RWPE2 (cell line): Measurements from ENCODE around the gene MRM1.
"Not testable (repeated sequence)": the region's sequence is repeated elsewhere in the genome, so short reads cannot be mapped to it uniquely, and the experiment has no call there.

Source experiments
- ATAC-seq: fragments of 200-7000 bp; cut with Tn5 transposase; 3 replicates; pipeline ENCODE4 v1.9.1; 2021; ENCODE audit warnings: low read depth
- DNase-seq: peaks from one replicate; pipeline ENCODE4 v3.0.0-alpha.2; 2020; ENCODE audit warnings: low spot score
- H3K27ac ChIP-seq: fragments of 450-650 bp; 2 replicates; pipeline ENCODE4 v1.5.1; 2017; ENCODE audit warnings: mild to moderate bottlenecking; ENCODE audit not compliant: poor library complexity, severe bottlenecking
- H3K27me3 ChIP-seq: fragments of 250-450 bp; sonication (Bioruptor Pico); 2 replicates; pipeline ENCODE4 v1.5.1; 2021; ENCODE audit warnings: mild to moderate bottlenecking, moderate library complexity; ENCODE audit not compliant: insufficient read depth, poor library complexity, severe bottlenecking
- H3K36me3 ChIP-seq: fragments of 250-450 bp; sonication (Bioruptor Pico); 2 replicates; pipeline ENCODE4 v1.5.1; 2020; ENCODE audit warnings: low read depth, mild to moderate bottlenecking, moderate library complexity
- H3K4me1 ChIP-seq: fragments of 250-450 bp; sonication (Bioruptor Pico); 2 replicates; pipeline ENCODE4 v1.5.1; 2021; ENCODE audit warnings: mild to moderate bottlenecking, moderate library complexity; ENCODE audit not compliant: insufficient read depth, poor library complexity, severe bottlenecking
- H3K4me3 ChIP-seq: fragments of 250-450 bp; sonication (Bioruptor Pico); 2 replicates; pipeline ENCODE4 v1.5.1; 2021; ENCODE audit warnings: mild to moderate bottlenecking, moderate library complexity; ENCODE audit not compliant: severe bottlenecking
- H3K9me3 ChIP-seq: fragments of 250-450 bp; sonication (Bioruptor Pico); 2 replicates; pipeline ENCODE4 v1.5.1; 2021; ENCODE audit warnings: mild to moderate bottlenecking, moderate library complexity; ENCODE audit not compliant: severe bottlenecking
- TF ChIP-seq, protein P1 (sequence below): fragments of 450-650 bp; IDR thresholded peaks from one replicate; pipeline ENCODE4 v1.5.1; 2017; ENCODE audit warnings: mild to moderate bottlenecking, moderate library complexity; ENCODE audit not compliant: poor library complexity, severe bottlenecking

Gene MRM1

DNA sequence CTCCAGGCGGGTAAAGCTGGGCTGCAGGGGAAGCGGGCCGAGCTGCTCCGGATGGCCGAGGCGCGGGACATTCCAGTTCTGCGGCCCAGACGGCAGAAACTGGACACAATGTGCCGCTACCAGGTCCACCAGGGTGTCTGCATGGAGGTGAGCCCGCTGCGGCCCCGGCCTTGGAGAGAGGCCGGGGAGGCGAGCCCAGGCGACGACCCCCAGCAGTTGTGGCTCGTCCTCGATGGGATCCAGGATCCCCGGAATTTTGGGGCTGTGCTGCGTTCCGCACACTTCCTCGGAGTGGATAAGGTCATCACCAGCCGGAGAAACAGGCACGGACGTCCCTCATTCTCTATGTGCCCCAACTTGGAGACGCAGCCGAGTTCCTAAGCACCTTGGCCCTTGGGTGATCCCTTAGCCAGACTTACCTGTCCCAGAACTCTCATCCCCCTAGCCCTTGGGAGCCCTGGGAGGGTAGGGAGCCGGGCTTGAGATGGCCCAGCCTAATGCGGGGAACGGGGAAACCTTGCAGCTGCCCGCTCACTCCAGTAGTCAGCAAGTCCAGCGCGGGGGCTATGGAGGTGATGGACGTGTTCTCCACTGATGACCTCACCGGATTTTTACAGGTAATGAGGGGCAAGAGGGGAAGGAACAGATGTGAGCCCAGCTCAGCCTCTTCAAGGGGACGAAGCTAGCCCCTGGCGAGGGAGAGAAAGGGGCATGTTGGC, 806 bp downstream of the MRM1 start:
- Histone ChIP-seq H3K27ac (peak overlapping the region; percentile 42), H3K36me3 (no peaks in the 10 kb centered on the region), H3K27me3 (no peaks in the 10 kb centered on the region), H3K4me3 (peak overlapping the region; percentile 78), H3K9me3 (no peaks in the 10 kb centered on the region), H3K4me1 (peaks cover 5% of the 10 kb centered on the region)
- TF ChIP-seq, protein P1, sequence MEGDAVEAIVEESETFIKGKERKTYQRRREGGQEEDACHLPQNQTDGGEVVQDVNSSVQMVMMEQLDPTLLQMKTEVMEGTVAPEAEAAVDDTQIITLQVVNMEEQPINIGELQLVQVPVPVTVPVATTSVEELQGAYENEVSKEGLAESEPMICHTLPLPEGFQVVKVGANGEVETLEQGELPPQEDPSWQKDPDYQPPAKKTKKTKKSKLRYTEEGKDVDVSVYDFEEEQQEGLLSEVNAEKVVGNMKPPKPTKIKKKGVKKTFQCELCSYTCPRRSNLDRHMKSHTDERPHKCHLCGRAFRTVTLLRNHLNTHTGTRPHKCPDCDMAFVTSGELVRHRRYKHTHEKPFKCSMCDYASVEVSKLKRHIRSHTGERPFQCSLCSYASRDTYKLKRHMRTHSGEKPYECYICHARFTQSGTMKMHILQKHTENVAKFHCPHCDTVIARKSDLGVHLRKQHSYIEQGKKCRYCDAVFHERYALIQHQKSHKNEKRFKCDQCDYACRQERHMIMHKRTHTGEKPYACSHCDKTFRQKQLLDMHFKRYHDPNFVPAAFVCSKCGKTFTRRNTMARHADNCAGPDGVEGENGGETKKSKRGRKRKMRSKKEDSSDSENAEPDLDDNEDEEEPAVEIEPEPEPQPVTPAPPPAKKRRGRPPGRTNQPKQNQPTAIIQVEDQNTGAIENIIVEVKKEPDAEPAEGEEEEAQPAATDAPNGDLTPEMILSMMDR: no peak
- ATAC-seq (peak; percentile 20), DNase-seq (peak; percentile 61)

- Histone ChIP-seq H3K4me3 (peak overlapping the region; percentile 78), H3K27ac (peak overlapping the region; percentile 42), H3K36me3 (no peaks in the 10 kb centered on the region), H3K27me3 (no peaks in the 10 kb centered on the region), H3K4me1 (peaks cover 5% of the 10 kb centered on the region), H3K9me3 (no peaks in the 10 kb centered on the region)
- TF ChIP-seq, protein P1: peak; percentile 88
- no peak for DNase-seq
- ATAC-seq: no peak
Measured at GRCh38 chr17:36602924-36603384, 1.6 kb downstream of the MRM1 start.

GRCh38 chr17:36605028-36605427, 3.6 kb downstream of the MRM1 start:
- H3K27ac ChIP-seq, H3K4me3 ChIP-seq, H3K27me3 ChIP-seq, H3K9me3 ChIP-seq, ATAC-seq, H3K36me3 ChIP-seq, H3K4me1 ChIP-seq, DNase-seq: not testable (repeated sequence)

DNA sequence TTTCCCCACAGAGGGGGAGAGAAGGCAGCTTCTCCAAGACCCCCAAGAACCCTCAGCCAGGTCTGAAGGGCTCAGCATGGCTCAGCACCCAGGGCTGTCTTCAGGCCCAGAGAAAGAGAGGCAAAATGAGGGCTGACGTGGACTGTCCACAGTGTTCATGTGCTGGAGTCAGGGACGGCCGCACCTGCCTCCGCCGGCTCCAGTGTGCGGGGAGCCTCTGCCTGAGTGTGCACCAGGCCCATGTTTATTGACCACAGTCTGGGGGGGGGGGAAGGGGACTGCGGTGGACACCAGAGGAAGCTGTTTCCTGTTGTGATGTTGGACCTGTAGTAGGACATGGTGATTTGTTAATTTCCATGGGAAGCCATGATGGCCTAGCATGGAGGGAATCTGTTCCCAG, 6.9 kb downstream of the MRM1 start:
- H3K9me3 ChIP-seq: no peaks in the 10 kb centered on the region
- H3K27ac ChIP-seq: no peak overlapping the region
- ATAC-seq (no peak), DNase-seq (no peak)
- H3K4me1 ChIP-seq: peaks cover 12% of the 10 kb centered on the region
- no peak overlapping the region for H3K4me3 ChIP-seq
- no peaks in the 10 kb centered on the region for H3K36me3 ChIP-seq
- TF ChIP-seq, protein P1: no peak
- H3K27me3 ChIP-seq: no peaks in the 10 kb centered on the region

GRCh38 chr17:36608794-36609497, 7.6 kb downstream of the MRM1 start:
- Histone ChIP-seq H3K27me3 (no peaks in the 10 kb centered on the region), H3K9me3 (no peaks in the 10 kb centered on the region), H3K4me1 (peaks cover 10% of the 10 kb centered on the region), H3K27ac (no peak overlapping the region), H3K4me3 (no peak overlapping the region), H3K36me3 (no peaks in the 10 kb centered on the region)
- ATAC-seq (peak; percentile 64), DNase-seq (no peak)
- TF ChIP-seq, protein P1: peak; percentile 56
